ENCODE results near the gene S100A13. TPM values are rescaled to one million over a fixed set of nuclear protein-coding genes. Genes with fewer than 3 reads are reported as not detected.

S100A13 gene
- polyA plus RNA-seq, 1 experiment, result 313 TPM

DNA sequence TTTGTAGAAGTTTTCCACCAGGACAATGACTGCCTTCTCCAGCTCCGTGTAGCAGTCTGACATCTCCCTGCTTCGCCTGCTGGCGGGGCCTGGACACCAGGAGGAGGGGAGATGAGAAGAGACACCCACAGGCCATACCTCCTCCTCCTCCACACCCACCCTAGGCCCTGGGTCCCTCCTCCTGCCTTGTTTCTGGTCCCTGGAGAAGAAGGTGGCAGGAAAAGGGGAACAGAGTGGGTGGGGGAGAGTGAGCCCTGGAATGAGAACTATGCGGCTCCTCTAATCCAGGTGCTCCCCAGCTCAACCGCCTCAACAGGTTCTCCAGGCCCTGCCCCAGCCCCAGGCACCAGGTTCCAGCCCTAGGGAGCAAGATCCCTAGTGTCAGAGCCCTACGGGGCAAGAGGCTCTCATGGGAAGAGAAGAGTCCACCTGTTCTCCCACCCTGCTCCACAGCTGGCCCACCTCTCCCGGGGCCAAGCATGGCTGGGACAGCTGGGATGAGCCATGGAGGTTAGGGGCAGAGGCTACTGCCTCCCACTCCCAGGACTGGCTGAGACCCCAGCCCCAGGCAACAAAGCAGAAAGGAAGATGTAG, 19.1 kb downstream of the S100A13 start:
- ChIA-PET CTCF (interaction anchor here (1.1 to 2.8 kb wide), 3 partner anchors 9 to 36 kb away, joined by 3 to 10 read pairs (median 8); partner anchors contain the start of genes S100A13 and S100A14), POLR2A (interaction anchor here (0.5 kb wide), 2 partner anchors 9 to 119 kb away, joined by 3 read pairs; partner anchors contain the start of gene INTS3)
- DNase-seq (ENCODE audit: low read depth), result no peak
- Histone ChIP-seq H3K4me3 (ENCODE audit: low read depth, low read length) (peak overlapping the region; percentile 35), H3K27me3 (ENCODE audit: control insufficient read depth, insufficient read depth, low read length) (no peaks in the 10 kb centered on the region), H3K36me3 (ENCODE audit: control insufficient read depth, insufficient read depth, low read length) (peaks cover 19% of the 10 kb centered on the region)
- TF ChIP-seq, protein P1, sequence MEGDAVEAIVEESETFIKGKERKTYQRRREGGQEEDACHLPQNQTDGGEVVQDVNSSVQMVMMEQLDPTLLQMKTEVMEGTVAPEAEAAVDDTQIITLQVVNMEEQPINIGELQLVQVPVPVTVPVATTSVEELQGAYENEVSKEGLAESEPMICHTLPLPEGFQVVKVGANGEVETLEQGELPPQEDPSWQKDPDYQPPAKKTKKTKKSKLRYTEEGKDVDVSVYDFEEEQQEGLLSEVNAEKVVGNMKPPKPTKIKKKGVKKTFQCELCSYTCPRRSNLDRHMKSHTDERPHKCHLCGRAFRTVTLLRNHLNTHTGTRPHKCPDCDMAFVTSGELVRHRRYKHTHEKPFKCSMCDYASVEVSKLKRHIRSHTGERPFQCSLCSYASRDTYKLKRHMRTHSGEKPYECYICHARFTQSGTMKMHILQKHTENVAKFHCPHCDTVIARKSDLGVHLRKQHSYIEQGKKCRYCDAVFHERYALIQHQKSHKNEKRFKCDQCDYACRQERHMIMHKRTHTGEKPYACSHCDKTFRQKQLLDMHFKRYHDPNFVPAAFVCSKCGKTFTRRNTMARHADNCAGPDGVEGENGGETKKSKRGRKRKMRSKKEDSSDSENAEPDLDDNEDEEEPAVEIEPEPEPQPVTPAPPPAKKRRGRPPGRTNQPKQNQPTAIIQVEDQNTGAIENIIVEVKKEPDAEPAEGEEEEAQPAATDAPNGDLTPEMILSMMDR (IDR thresholded peaks at IDR 0.05; ENCODE audit: insufficient read depth, low read depth, low read length), result no peak

DNA sequence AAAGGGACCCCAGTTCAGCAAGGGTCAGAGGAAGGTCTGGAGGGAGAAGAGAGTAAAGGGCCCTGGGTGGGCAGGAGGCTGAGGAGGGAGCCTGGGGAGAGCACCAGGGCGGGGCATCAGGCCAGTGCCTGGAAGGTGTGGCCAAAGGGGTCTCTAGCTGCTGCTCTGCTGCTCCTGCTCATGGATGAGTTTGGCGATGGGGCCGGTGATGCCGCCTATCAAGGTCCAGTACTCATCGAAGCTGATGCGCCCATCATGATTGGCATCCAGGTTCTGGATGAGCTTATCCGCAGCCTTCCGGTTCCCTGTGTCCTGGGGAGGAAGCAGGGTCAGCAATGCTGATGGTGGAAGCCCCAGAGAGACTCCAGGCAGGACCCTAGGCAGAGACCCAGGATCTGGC, 19.9 kb downstream of the S100A13 start:
- no peak for DNase-seq (ENCODE audit: low read depth)
- TF ChIP-seq, protein P1 (IDR thresholded peaks at IDR 0.05; ENCODE audit: insufficient read depth, low read depth, low read length), result no peak
- ChIA-PET POLR2A (no interaction called here), CTCF (interaction anchor here (1.1 to 2.7 kb wide), 2 partner anchors 10 to 20 kb away, joined by 3 to 10 read pairs; partner anchors contain the start of genes S100A13 and S100A14)
- Histone ChIP-seq H3K27me3 (ENCODE audit: control insufficient read depth, insufficient read depth, low read length) (no peaks in the 10 kb centered on the region), H3K36me3 (ENCODE audit: control insufficient read depth, insufficient read depth, low read length) (peaks cover 19% of the 10 kb centered on the region), H3K4me3 (ENCODE audit: low read depth, low read length) (no peak overlapping the region)

DNA sequence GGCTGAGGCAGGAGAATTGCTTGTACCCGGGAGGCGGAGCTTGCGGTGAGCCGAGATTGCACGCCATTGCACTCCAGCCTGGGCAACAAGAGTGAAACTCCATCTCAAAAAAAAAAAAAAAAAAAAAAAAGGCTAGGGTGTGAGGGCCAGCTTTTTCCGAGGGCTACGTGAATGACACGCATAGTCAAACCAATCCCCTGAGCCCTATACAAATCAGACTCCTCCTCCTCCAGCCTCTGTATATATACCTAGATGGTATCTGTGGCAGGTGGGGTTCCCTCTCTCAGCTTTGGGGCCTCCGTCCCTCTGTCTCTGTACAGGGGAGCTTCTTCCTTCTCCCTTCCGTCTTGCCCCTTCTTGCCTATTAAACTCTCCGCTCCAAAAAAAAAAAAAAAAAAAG, 21.1 kb downstream of the S100A13 start:
- ChIA-PET POLR2A (no interaction called here), CTCF (interaction anchor here (0.6 to 3.0 kb wide), 3 partner anchors 11 to 34 kb away, joined by 3 to 11 read pairs (median 10); partner anchors contain the start of gene S100A14)
- TF ChIP-seq, protein P1 (IDR thresholded peaks at IDR 0.05; ENCODE audit: insufficient read depth, low read depth, low read length), result no peak

DNA sequence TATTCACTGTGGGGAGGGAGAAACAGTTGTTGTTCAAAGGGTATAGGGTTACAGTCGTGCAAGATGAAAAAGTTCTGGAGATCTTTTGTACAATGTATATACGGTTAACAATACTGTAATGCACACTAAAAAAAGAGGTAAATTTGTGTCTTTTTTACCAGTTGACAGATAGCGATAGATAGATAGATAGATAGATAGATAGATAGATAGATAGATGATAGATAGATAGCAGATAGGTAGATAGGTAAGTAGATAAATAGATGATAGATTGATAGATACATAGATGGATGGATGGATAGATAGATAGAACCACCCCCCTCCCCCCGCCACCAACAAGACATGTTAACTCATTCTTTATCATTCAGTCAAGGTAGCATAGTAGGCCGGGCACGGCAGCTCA, 24.6 kb downstream of the S100A13 start:
- ChIA-PET CTCF (interaction anchor here (1.0 to 3.5 kb wide), 4 partner anchors 8 to 25 kb away, joined by 3 to 20 read pairs (median 4); partner anchors contain the start of genes S100A13, S100A14 and S100A16), POLR2A (no interaction called here)
- Histone ChIP-seq H3K4me3 (ENCODE audit: low read depth, low read length) (no peak overlapping the region), H3K27me3 (ENCODE audit: control insufficient read depth, insufficient read depth, low read length) (no peaks in the 10 kb centered on the region), H3K36me3 (ENCODE audit: control insufficient read depth, insufficient read depth, low read length) (peaks cover 18% of the 10 kb centered on the region)
- no peak for DNase-seq (ENCODE audit: low read depth)
- TF ChIP-seq, protein P1 (IDR thresholded peaks at IDR 0.05; ENCODE audit: insufficient read depth, low read depth, low read length), result no peak

More for the DNA sequence above, 21.1 kb downstream of the S100A13 start:
- Histone ChIP-seq H3K27me3 (ENCODE audit: control insufficient read depth, insufficient read depth, low read length) (no peaks in the 10 kb centered on the region), H3K4me3 (ENCODE audit: low read depth, low read length) (no peak overlapping the region), H3K36me3 (ENCODE audit: control insufficient read depth, insufficient read depth, low read length) (peaks cover 19% of the 10 kb centered on the region)
- no peak for DNase-seq (ENCODE audit: low read depth)

DNA sequence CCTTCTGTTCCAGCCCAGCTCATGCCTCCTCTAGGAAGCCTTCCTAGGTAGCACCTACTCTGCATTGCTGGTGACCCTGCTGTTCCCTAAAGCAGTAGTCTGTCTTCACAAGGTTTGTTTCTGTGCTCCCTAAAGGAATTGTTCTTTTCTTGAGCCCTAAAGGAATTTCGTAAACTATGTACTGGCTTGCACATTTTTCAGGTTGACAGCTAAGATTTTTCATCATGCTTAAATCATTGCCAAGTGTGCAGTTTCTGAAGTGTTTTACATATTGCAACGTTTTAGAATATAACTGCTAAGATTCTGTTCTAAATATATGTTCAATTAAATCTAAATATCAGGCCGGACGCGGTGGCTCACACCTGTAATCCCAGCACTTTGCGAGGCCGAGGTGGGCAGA, 27.5 kb downstream of the S100A13 start:
- Histone ChIP-seq H3K27me3 (ENCODE audit: control insufficient read depth, insufficient read depth, low read length) (no peaks in the 10 kb centered on the region), H3K36me3 (ENCODE audit: control insufficient read depth, insufficient read depth, low read length) (peaks cover 2% of the 10 kb centered on the region), H3K4me3 (ENCODE audit: low read depth, low read length) (no peak overlapping the region)
- POLR2A ChIA-PET, result interaction anchor here (0.7 kb wide), 1 partner anchor 9 kb away, joined by 3 read pairs; no protein-coding TSS in a partner anchor
- DNase-seq (ENCODE audit: low read depth), result no peak
- TF ChIP-seq, protein P1 (IDR thresholded peaks at IDR 0.05; ENCODE audit: insufficient read depth, low read depth, low read length), result no peak
- CTCF ChIA-PET, result interaction anchor here (1.1 to 3.3 kb wide), 4 partner anchors 15 to 34 kb away, joined by 3 to 14 read pairs (median 5); partner anchors contain the start of genes CHTOP, S100A1 and S100A13

Measured in BJ (cell line).